Dendritic cell treated with granulocyte-macrophage colony-stimulating factor and Interleukin-4, amounts not matched to agents 40 ng/mL and 50 ng/mL, for 4 days (primary cell): ENCODE data around the gene RBCK1.
"Not testable (repeated sequence)": the region's sequence is repeated elsewhere in the genome, so short reads cannot be mapped to it uniquely, and the experiment has no call there.

Experiments used
- H3K27ac Mint-ChIP-seq: one replicate; pipeline ENCODE4 v1.8.0; 2022; ENCODE audit warnings: mild to moderate bottlenecking, mixed read lengths
- H3K27me3 Mint-ChIP-seq: one replicate; pipeline ENCODE4 v1.8.0; 2022; ENCODE audit warnings: mild to moderate bottlenecking, mixed read lengths
- H3K36me3 Mint-ChIP-seq: one replicate; pipeline ENCODE4 v1.8.0; 2022; ENCODE audit warnings: low read depth, mixed read lengths
- H3K4me1 Mint-ChIP-seq: one replicate; pipeline ENCODE4 v1.8.0; 2022; ENCODE audit warnings: low read depth, mixed read lengths
- H3K4me3 Mint-ChIP-seq: one replicate; pipeline ENCODE4 v1.8.0; 2022; ENCODE audit warnings: mild to moderate bottlenecking, moderate library complexity, mixed read lengths
- H3K9me3 Mint-ChIP-seq: one replicate; pipeline ENCODE4 v1.8.0; 2022; ENCODE audit warnings: mixed read lengths
- intact Hi-C: fragments of 100-400 bp; cut with micrococcal nuclease; formaldehyde crosslinking; loops from one replicate; pipeline ENCODE4 v1.15.0; 2022

The RBCK1 gene

GRCh38 chr20:382291-383115 is 25.6 kb upstream of the RBCK1 start:
- Mint-ChIP-seq H3K4me3 (peak overlapping the region; percentile 89), H3K4me1 (no peaks in the 10 kb centered on the region), H3K36me3 (peaks cover 6% of the 10 kb centered on the region), H3K27ac (no peak overlapping the region), H3K27me3 (peaks cover 7% of the 10 kb centered on the region), H3K9me3 (no peaks in the 10 kb centered on the region)
- intact Hi-C loops: no loop called here

GRCh38 chr20:383889-384288 is 24.2 kb upstream of the RBCK1 start:
- no peak overlapping the region for H3K27ac Mint-ChIP-seq
- H3K4me3 Mint-ChIP-seq: no peak overlapping the region

DNA sequence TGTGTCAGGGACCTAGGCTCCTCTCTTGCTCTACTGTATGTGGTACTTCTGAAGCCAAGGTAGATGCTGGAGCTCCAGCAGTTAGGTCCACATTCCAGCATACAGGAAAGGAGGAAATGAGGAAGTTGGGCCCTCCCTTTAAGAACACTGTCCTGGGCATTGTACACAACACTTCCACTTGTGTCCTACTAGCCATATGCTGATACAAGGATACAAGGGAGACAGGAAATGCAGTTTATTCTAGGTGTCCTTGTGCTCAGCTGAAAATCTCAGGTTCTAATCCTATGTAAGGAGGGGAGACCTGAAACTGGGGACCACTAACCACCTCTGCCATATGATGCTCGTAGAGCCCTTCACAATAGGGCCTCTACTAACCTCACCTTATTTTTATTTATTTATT is 23.4 kb upstream of the RBCK1 start:
- Mint-ChIP-seq H3K4me3 (no peak overlapping the region), H3K27ac (no peak overlapping the region), H3K36me3 (peaks cover 28% of the 10 kb centered on the region), H3K4me1 (no peaks in the 10 kb centered on the region), H3K9me3 (no peaks in the 10 kb centered on the region), H3K27me3 (no peaks in the 10 kb centered on the region)
- intact Hi-C loops: no loop called here

More at GRCh38 chr20:383889-384288, 24.2 kb upstream of the RBCK1 start:
- Mint-ChIP-seq H3K27me3 (peaks cover 4% of the 10 kb centered on the region), H3K9me3 (no peaks in the 10 kb centered on the region), H3K4me1 (no peaks in the 10 kb centered on the region), H3K36me3 (peaks cover 19% of the 10 kb centered on the region)
- intact Hi-C loops: no loop called here

DNA sequence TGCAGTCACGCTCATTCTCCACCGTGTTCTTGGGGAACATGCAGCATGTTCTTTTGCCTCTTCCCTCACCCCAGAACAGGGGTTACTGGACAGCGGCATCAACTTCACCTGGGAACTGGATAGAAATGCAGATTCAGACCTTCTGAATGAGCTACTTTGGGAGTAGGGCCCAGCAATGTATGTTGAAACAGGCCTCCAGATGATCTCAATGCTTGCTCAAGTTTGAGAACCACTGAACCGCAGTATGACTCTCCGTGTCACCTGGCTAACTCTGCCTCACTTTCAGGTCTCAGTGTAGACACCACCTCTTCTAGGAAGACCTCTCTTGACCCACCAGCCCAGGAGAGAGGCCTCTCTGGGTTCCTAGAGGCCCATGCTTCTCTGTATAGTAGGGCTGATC is 22.7 kb upstream of the RBCK1 start:
- intact Hi-C loops: no loop called here
- Mint-ChIP-seq H3K4me3 (no peak overlapping the region), H3K36me3 (peaks cover 35% of the 10 kb centered on the region), H3K27me3 (no peaks in the 10 kb centered on the region), H3K27ac (no peak overlapping the region), H3K9me3 (no peaks in the 10 kb centered on the region), H3K4me1 (no peaks in the 10 kb centered on the region)

DNA sequence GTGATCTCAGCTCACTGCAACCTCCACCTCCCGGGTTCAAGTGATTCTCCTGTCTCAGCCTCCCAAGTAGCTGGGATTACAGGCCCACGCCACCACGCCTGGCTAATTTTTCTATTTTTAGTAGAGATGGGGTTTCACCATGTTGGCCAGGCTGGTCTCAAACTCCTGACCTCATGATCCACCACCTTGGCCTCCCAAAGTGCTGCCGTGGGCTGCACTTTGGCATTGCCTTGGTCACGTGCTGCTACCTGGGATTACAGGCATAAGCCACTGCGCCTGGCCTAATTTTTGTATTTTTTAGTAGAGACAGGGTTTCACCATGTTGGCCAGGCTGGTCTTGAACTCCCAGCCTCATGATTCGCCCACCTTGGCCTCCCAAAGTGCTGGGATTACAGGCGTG is 21.5 kb upstream of the RBCK1 start:
- peaks cover 42% of the 10 kb centered on the region for H3K36me3 Mint-ChIP-seq
- H3K4me3 Mint-ChIP-seq, H3K27ac Mint-ChIP-seq, H3K27me3 Mint-ChIP-seq, intact Hi-C loops, H3K9me3 Mint-ChIP-seq, H3K4me1 Mint-ChIP-seq: not testable (repeated sequence)

DNA sequence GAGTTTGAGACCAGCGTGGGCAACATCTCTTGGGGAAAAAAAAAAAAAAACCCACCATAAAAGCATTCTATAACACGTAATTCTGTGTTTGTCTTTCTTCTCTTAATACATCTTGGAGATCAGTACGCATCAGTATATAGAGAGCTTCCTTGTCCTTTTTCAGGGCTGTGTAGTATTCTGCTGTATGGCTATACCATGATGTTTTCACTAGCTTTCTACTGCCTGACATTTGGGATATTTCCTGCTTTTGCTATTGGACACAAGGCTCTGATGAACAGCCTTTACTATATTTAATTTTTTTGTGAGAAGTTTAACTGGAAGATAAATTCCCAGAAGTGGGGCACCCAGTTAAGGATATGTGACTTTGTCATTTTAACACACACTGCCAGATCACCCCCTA is 20.6 kb upstream of the RBCK1 start:
- Mint-ChIP-seq H3K27ac (no peak overlapping the region), H3K36me3 (peaks cover 50% of the 10 kb centered on the region), H3K9me3 (no peaks in the 10 kb centered on the region), H3K4me1 (no peaks in the 10 kb centered on the region), H3K4me3 (no peak overlapping the region), H3K27me3 (no peaks in the 10 kb centered on the region)
- intact Hi-C loops: no loop called here

GRCh38 chr20:388034-388994 is 19.8 kb upstream of the RBCK1 start:
- Mint-ChIP-seq H3K9me3 (no peaks in the 10 kb centered on the region), H3K27me3 (no peaks in the 10 kb centered on the region), H3K36me3 (peaks cover 58% of the 10 kb centered on the region), H3K27ac (no peak overlapping the region), H3K4me3 (no peak overlapping the region), H3K4me1 (no peaks in the 10 kb centered on the region)
- intact Hi-C loops: no loop called here

DNA sequence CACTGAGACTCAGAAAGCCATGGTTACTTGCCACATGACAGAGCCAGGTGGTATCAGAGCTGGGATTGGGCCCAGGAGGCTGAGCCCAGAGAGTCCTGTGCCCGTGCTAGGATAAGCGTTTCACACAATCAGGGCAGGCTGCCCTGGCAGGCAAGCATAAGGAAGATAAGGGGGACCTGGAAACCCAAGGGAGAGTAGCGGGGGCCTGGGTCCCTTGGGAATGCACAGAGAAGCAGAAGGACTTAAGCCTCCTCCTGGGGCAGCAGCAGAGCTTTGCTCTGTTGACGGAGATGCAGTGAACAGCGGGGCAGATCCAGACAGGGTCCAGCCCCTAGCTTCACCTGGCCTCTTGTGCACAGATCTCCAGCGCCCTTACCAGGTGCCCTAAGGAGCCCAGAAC is 18.9 kb upstream of the RBCK1 start:
- Mint-ChIP-seq H3K27me3 (no peaks in the 10 kb centered on the region), H3K9me3 (no peaks in the 10 kb centered on the region), H3K27ac (no peak overlapping the region), H3K4me1 (no peaks in the 10 kb centered on the region), H3K36me3 (peaks cover 67% of the 10 kb centered on the region), H3K4me3 (no peak overlapping the region)
- intact Hi-C loops: no loop called here

- Mint-ChIP-seq H3K4me3 (no peak overlapping the region), H3K36me3 (peaks cover 87% of the 10 kb centered on the region), H3K27me3 (no peaks in the 10 kb centered on the region), H3K27ac (no peak overlapping the region), H3K9me3 (no peaks in the 10 kb centered on the region), H3K4me1 (no peaks in the 10 kb centered on the region)
- intact Hi-C loops: no loop called here
These were observed 16.9 kb upstream of the RBCK1 start for GRCh38 chr20:391041-391711.

- not testable (repeated sequence) for H3K27ac Mint-ChIP-seq
These were observed 14.8 kb upstream of the RBCK1 start for GRCh38 chr20:393296-393695.

DNA sequence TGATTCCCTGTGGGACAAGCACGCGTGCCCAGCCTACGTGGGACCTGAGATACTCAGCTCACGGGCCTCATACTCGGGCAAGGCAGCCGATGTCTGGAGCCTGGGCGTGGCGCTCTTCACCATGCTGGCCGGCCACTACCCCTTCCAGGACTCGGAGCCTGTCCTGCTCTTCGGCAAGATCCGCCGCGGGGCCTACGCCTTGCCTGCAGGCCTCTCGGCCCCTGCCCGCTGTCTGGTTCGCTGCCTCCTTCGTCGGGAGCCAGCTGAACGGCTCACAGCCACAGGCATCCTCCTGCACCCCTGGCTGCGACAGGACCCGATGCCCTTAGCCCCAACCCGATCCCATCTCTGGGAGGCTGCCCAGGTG is 11.9 kb upstream of the RBCK1 start:
- Mint-ChIP-seq H3K4me1 (peaks cover 4% of the 10 kb centered on the region), H3K4me3 (no peak overlapping the region), H3K27ac (no peak overlapping the region), H3K9me3 (no peaks in the 10 kb centered on the region), H3K36me3 (peaks cover 71% of the 10 kb centered on the region), H3K27me3 (no peaks in the 10 kb centered on the region)
- intact Hi-C loops: no loop called here

More at GRCh38 chr20:393296-393695, 14.8 kb upstream of the RBCK1 start:
- H3K9me3 Mint-ChIP-seq, H3K27me3 Mint-ChIP-seq, H3K4me1 Mint-ChIP-seq, intact Hi-C loops, H3K4me3 Mint-ChIP-seq: not testable (repeated sequence)
- H3K36me3 Mint-ChIP-seq: peaks cover 96% of the 10 kb centered on the region

- intact Hi-C loops: no loop called here
- H3K36me3 Mint-ChIP-seq: peaks cover 65% of the 10 kb centered on the region
- no peak overlapping the region for H3K27ac Mint-ChIP-seq
- H3K27me3 Mint-ChIP-seq: no peaks in the 10 kb centered on the region
- no peaks in the 10 kb centered on the region for H3K9me3 Mint-ChIP-seq
- no peak overlapping the region for H3K4me3 Mint-ChIP-seq
- H3K4me1 Mint-ChIP-seq: peaks cover 4% of the 10 kb centered on the region
These were observed 11.3 kb upstream of the RBCK1 start for GRCh38 chr20:396619-397431.

- H3K4me1 Mint-ChIP-seq: peaks cover 4% of the 10 kb centered on the region
- no peak overlapping the region for H3K4me3 Mint-ChIP-seq
- no peak overlapping the region for H3K27ac Mint-ChIP-seq
- no peaks in the 10 kb centered on the region for H3K27me3 Mint-ChIP-seq
- intact Hi-C loops: no loop called here
- no peaks in the 10 kb centered on the region for H3K9me3 Mint-ChIP-seq
- H3K36me3 Mint-ChIP-seq: peaks cover 57% of the 10 kb centered on the region
These were observed 10.5 kb upstream of the RBCK1 start for GRCh38 chr20:397432-398237.
